Colonic mucosa (tissue), 4 donors: Measurements from ENCODE around the gene DMC1. TPM values are rescaled to one million over a fixed set of nuclear protein-coding genes. Genes with fewer than 3 reads are reported as not detected.

Experiments
- DNase-seq: peaks from one replicate; pipeline ENCODE4 v3.0.0-alpha.2; 2020
- H3K27ac ChIP-seq: fragments of 200-600 bp; one replicate; pipeline ENCODE4 v1.8.0; 2021
- H3K27me3 ChIP-seq: fragments of 200-600 bp; one replicate; pipeline ENCODE4 v1.8.0; 2021
- H3K36me3 ChIP-seq: fragments of 200-600 bp; one replicate; pipeline ENCODE4 v1.8.0; 2021
- H3K4me1 ChIP-seq: fragments of 200-600 bp; one replicate; pipeline ENCODE4 v1.8.0; 2021; ENCODE audit warnings: mild to moderate bottlenecking
- H3K4me3 ChIP-seq: fragments of 200-600 bp; one replicate; pipeline ENCODE4 v1.8.0; 2021
- H3K9ac ChIP-seq, 2 donors: one replicate each; pipeline ENCODE4 v1.7.0; 2013; ENCODE audit warnings: control low read depth in 2 of 2, low read depth in 2 of 2, low read length in 2 of 2
- H3K9me3 ChIP-seq: fragments of 200-600 bp; one replicate; pipeline ENCODE4 v1.8.0; 2021
- intact Hi-C: fragments of 100-400 bp; cut with DNase I; formaldehyde crosslinking; loops from one replicate; pipeline ENCODE4 v1.14.1; 2022
- total RNA-seq, 2 donors: library from RNA; stranded (reverse); fragmentation: NEBNext Ultra II Directional in 1 of 2; extraction: Animal tissue kit (Norgen Biotek cat#: 25700) in 1 of 2; gene quantifications; one replicate each; pipeline ENCODE4 v1.2.1, GENCODE V29; 2021
- TF ChIP-seq, protein P1 (sequence below): fragments of 200-600 bp; IDR thresholded peaks from one replicate; pipeline ENCODE4 v1.8.0; 2022; ENCODE audit warnings: antibody characterized with exemption, mild to moderate bottlenecking
- donor health status: healthy.
- donor health status: DM: no; HTN: no; CAD: no.
- donor health status: DM: no; HTN: no; CAD: no.

DMC1 gene
- total RNA-seq, 2 donors from 2014 or later: 2.0 to 3.0 TPM

DNA sequence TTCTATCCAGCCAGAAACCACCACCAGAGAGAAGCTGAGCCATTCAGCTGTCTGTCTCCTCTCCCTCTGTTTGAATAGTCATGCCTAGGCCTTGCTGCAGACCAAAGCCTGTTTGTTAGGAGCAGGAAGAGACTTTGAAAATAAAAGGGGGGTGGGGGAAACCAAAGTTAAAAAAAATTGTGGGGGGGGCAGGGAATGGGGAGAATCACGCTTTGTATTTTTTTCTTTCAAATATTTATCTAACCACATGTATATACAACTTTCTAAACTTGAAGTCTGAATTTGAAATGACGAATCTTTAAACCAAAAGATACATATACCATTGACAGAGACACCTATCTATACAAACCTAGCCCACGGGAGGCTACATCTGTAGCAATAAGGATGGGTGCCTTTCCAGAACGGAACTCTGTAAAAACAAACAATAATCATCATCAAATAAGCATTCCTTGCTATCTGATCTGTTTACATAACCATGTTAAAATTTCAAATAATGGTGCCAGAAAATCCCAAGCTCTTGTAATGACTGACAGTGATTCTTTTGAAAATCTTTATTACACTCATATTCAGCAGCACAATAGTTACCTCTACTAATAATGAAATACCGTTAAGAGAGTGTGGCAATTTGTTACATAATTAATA lies 78.2 kb downstream of the DMC1 start:
- H3K4me1 ChIP-seq: no peaks in the 10 kb centered on the region
- no peaks in the 10 kb centered on the region for H3K9me3 ChIP-seq
- TF ChIP-seq, protein P1, sequence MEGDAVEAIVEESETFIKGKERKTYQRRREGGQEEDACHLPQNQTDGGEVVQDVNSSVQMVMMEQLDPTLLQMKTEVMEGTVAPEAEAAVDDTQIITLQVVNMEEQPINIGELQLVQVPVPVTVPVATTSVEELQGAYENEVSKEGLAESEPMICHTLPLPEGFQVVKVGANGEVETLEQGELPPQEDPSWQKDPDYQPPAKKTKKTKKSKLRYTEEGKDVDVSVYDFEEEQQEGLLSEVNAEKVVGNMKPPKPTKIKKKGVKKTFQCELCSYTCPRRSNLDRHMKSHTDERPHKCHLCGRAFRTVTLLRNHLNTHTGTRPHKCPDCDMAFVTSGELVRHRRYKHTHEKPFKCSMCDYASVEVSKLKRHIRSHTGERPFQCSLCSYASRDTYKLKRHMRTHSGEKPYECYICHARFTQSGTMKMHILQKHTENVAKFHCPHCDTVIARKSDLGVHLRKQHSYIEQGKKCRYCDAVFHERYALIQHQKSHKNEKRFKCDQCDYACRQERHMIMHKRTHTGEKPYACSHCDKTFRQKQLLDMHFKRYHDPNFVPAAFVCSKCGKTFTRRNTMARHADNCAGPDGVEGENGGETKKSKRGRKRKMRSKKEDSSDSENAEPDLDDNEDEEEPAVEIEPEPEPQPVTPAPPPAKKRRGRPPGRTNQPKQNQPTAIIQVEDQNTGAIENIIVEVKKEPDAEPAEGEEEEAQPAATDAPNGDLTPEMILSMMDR: no peak
- H3K27me3 ChIP-seq: no peaks in the 10 kb centered on the region
- no peak overlapping the region for H3K4me3 ChIP-seq
- peaks cover 73% of the 10 kb centered on the region for H3K36me3 ChIP-seq
- H3K9ac ChIP-seq: no peak overlapping the region
- intact Hi-C loops: no loop called here
- DNase-seq: no peak
- H3K27ac ChIP-seq: no peak overlapping the region

DNA sequence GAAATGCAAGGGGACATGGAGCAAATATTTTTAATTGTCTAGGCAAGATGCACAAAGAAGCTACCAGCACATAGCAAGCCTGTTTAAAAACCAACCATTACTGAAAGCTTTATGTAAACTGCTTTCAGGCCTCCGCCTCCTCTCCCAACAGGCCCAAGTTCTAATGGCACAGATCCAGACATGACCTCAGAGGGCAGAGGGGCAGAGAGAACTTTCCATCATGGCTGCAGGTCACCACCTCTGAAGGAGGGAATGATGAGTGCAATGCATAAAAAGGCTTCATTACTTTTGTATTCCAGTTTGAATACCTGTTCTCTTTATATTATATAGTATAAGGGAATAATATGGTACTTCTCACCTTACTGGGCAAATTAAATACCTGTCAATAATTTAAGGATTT lies 79.1 kb downstream of the DMC1 start:
- intact Hi-C loops: no loop called here
- Histone ChIP-seq H3K27ac (peak overlapping the region; percentile 33), H3K9ac (no peak overlapping the region), H3K4me3 (no peak overlapping the region), H3K27me3 (no peaks in the 10 kb centered on the region), H3K9me3 (no peaks in the 10 kb centered on the region), H3K36me3 (peaks cover 75% of the 10 kb centered on the region), H3K4me1 (no peaks in the 10 kb centered on the region)
- TF ChIP-seq, protein P1: no peak
- DNase-seq: peak; percentile 82

DNA sequence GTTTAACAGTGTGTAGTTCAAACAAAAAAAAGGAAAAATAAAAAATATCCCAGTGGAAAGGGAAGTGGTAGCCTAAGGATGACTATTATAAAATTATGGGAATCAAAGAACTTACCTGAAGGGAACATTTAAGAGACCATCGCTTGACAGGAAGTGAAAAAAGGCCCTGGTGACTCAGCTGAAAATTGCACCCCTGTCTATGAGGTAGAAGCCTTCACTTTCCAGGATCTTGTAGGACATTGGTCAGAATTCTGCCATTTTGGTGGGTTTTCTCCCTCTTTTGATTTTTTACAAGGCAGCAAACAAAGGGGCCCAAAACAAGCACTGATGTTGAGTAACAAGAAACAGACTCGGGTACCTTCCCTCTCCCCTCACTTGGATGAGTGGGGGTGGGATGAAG lies 79.5 kb downstream of the DMC1 start:
- H3K4me3 ChIP-seq: no peak overlapping the region
- no peaks in the 10 kb centered on the region for H3K9me3 ChIP-seq
- intact Hi-C loops: no loop called here
- no peak for DNase-seq
- peaks cover 74% of the 10 kb centered on the region for H3K36me3 ChIP-seq
- H3K4me1 ChIP-seq: no peaks in the 10 kb centered on the region
- peak overlapping the region; percentile 33 for H3K27ac ChIP-seq
- TF ChIP-seq, protein P1: no peak
- no peak overlapping the region for H3K9ac ChIP-seq
- H3K27me3 ChIP-seq: no peaks in the 10 kb centered on the region

DNA sequence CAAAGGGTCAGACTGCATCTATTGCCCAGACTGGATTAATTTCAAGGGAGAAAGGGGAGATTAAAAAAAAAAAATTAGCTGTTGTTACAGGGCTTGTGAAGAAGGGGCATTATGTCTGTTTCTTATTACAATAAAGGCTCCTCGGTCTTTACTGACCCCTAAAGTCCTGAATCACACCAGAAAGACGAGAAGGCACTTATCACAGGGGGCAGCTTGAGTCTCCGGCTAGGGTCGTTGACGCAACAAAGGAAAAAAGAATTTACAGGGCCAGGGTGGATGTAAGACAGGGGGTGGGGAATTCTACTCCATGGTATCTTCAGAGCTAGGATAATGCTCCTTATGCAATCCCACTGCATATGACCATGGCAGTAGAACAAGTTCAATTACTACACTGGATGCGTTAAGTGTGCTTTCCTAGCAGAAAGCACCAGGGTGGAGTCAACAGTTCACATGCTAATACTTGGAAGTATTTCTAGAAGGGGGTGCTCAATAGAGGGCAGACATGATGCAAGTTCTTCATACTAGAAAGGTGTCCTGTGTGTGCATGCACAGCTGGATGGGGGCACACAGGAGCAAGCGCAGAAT lies 80.3 kb downstream of the DMC1 start:
- Histone ChIP-seq H3K4me1 (no peaks in the 10 kb centered on the region), H3K4me3 (no peak overlapping the region), H3K36me3 (peaks cover 73% of the 10 kb centered on the region), H3K9ac (no peak overlapping the region), H3K27me3 (no peaks in the 10 kb centered on the region), H3K9me3 (no peaks in the 10 kb centered on the region), H3K27ac (no peak overlapping the region)
- intact Hi-C loops: no loop called here
- TF ChIP-seq, protein P1: no peak
- DNase-seq: no peak

DNA sequence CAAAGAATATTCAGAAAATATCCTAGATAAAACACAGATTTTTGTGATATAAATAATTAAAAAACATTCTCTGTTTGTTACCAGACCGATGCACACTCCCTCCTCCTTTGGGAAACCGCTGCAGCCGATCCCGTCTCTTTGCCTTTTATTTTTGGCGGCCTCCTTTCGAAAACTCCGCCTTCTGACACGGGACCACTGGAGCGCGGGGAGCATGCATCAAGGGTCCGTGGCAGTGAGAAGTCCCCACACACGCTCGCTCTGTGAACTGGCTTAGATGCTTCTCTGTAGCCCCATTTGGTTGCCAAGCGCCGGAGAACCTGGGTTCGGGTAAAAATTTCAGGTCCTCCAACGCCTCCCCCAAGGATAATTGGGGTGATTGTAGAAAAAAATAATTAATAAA lies 80.8 kb downstream of the DMC1 start:
- no peak overlapping the region for H3K27ac ChIP-seq
- TF ChIP-seq, protein P1: no peak
- peaks cover 73% of the 10 kb centered on the region for H3K36me3 ChIP-seq
- intact Hi-C loops: no loop called here
- H3K4me3 ChIP-seq: no peak overlapping the region
- no peak for DNase-seq
- no peaks in the 10 kb centered on the region for H3K4me1 ChIP-seq
- no peak overlapping the region for H3K9ac ChIP-seq
- no peaks in the 10 kb centered on the region for H3K27me3 ChIP-seq
- no peaks in the 10 kb centered on the region for H3K9me3 ChIP-seq
